GM19193 (cell line): ENCODE data around the gene RBM17.

ENCODE experiments used
- POLR2A ChIP-seq: IDR thresholded peaks from 4 replicates; pipeline ENCODE4 v1.6.1; 2011; ENCODE audit not compliant: insufficient read depth, insufficient read length; ENCODE audit errors: extremely low read depth

The RBM17 gene

DNA sequence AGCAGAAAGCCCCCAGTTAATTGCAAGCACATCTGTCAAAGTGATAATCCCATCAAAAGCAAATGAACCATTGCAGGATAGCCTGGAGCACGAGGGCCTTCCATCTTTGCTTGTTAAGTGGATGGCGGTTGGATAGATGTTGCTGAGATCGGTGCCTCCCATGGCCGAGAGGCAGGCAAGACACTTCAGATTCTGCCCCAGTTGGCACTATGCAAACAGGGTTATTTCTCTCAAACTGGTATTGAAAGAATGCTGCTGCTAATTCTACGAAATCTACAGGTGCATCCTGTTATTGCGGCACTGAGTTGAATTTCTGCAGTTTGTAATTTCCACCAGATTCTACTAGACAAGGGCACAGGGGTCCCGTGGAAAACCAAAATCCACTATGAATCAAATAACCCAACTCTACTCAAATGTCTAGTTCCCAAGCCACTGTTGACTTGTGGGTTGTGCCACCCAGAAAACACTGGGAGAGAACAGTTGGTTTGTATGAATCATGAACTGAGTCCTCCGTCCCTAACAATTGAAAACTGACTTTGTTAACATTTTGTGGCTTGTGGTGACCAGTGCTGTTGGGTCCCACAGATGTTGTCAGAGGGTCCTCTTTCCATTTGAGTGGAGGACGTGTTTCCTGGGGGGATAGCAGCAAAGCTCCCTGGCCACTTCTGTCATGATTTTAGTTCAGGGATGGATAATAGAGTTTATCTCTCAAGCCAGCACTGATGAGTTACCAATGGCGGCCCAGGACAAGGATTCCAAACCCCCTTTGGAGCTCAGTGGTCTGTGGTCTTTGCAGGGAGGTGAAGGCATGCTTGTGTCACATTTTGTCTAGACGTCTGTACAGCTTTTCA lies 19.5 kb upstream of the RBM17 start:
- TF ChIP-seq POLR2A: no peak

DNA sequence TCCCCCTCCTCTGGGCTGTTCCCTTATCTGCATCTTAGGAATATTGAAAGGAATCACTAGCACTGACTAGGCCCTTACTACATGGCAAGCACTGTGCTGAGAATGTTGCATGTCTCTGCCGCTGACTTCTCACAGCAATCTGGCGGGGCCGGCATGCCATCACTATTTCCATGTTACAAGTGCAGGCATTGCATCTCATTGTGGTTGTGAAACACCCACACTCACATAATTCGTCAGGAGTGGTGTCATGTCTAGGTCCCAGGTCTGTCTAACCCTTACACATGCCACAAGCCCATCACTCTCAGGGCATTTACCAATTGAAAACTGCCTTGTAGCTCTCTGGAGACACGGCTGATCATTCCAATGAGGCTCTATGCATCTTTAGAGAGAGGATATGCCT lies 18.2 kb upstream of the RBM17 start:
- TF ChIP-seq POLR2A: no peak

DNA sequence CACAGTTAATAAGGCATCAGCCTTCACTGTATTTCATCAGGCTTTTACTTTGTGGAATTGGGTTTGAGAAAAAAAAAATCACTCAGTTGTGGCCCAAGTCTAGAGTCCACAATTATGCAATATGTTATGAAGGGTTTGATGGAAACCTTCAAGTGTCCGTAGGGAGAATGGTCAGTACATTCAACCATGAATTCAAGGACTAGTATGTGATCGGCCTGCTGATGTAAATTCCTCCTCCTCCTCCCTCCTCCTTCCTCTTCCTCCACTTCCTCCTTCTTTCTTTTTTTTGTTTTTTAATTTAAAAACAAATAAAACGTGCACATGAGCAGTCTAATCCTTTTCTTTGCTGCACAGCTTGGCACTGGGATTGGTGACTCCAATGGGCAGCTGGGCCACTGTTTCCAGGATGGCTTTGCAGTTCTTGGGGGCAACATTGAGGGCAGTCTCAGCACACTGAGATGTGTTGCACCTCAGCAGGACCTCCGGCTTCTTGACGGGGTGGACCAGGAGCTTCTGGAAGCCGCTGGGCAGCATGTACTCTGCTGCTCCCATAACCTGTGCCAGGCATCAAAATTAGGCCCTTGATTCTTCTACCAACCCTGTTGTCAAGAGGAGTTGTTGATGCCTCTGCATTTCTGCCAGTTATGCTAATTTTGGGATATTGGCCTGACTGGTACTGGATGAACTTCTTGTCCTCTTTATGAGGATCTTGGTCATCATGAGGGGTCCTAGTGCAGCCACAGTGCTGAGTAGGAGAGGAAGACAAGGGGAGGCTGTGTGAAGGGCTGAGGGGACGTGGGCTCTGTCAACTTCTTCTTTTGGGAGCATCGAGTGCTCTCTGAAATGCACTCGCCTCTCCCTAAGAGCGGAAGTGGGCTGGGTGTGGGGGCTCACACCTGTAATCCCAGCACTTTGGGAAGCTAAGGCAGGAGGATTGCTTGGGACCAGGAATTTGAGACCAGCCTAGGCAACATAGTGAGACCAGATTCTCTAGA lies 17.4 kb upstream of the RBM17 start:
- TF ChIP-seq POLR2A: no peak

DNA sequence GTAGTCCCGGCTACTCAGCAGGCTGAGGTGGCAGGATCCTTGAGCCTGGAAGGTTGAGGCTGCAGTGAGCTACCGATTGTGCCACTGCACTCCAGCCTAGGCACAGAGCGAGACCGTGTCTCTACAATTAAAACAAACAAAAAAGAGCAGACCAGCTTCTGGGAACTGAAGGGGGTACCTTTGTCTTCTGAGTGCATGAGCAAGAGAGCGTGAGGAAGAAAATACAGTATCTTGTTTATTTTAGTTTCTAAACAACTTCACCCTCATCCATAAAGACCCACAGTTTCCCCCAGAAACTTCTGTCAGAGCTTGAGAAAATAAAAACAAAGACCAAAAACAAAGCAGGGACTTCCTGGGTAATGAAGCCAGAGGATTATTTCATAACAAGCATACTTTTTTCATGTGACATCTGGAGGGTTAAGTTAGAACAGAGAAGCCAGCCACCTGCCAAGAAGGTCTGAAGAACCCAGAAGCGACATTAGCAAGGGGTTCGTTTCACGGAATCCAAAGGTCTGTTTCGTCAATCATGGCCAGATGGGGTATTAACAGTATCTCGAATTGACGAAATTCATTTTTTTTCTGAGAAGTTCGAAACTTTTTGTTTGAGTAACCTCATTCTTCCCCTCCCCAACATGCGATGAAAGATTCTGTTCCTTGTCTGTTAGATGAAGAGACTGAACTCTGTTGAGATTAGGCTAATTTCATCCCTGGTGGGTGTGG lies 16.5 kb upstream of the RBM17 start:
- TF ChIP-seq POLR2A: no peak

DNA sequence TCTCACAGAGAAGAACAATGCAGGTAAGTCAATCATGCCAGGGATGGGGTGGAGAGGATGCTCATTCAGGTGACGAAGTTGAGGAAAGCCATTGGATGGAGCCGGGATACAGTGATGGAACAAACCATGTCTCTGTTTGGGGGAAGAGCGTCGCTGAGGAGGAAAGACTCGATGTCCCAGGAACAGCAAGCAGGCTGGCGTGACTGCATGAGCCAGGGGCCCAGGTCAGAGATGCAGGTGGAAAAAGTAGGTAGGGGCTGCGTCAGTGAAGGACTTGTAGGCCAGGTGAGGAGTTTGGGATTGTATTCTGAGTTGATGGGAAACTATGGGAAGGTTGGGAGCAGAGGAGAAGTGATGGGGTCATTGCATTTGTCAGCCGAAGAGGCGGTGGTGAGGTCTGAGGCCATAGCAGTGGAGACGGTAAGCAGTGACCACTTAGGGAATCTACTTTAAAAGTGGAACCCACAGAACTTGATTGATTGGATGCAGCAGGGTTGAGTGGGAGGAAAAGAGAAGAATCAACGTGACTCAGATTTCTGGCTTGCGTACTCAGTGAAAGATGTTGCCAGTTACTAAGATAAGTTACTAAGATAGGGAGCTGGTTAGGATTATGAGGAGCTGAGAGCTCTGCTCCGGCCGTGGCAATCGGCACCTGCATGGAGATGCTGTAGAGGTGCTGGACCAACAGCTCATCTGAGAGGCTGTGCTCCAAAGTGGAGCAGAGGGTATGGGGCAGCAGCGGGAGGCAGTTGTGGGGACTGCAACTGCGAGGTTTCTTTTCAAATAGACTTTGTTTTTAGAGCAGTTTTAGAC lies 14.1 kb upstream of the RBM17 start:
- TF ChIP-seq POLR2A: no peak

DNA sequence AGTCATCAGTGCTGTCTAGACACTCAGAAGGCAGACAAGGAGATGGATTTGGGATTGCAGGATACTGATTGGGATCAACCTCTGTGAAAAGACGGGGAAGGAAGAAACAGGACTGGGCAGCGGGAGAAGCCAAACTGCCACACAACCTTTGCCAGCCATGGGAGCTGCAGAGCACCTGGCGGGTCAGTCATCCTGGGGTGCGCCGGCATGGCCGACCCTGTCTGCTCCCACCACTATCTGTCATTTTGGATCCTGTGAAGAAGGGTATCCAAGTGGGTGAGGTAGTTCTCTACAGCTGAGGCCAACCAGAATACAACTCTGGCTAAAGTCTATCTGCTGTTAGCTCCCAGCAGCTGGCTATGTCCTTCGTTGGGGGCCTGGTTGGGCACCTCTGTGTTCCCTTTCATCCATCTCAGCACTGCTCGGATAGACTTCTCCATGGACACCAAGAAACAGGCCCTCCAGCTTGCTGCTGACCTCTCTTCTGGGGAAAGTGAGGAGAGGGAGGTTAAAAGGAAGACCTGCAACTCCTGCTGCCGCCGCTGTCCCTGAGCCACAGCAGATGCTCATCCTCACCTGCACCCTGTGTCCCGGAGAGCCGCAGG lies 11.7 kb upstream of the RBM17 start:
- TF ChIP-seq POLR2A: no peak

DNA sequence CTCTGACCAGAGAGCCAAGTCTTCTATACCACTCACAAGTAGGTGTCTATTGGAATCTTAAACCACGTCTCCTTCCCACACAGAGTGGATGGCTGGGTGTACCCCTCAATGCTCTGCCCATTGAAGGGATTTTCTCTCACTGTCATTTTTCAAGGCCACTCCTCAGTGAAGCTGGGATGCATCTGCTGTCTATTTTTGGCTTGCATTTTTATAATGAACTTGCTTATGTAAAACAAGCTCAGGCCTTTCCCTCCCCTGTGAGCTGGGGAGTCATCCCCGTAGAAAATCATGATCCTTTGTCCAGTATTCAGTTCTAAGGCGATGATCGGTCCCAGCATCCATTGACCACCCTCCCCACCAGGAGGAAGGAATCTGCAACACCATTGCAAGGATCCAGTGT lies 9.8 kb upstream of the RBM17 start:
- TF ChIP-seq POLR2A: no peak

DNA sequence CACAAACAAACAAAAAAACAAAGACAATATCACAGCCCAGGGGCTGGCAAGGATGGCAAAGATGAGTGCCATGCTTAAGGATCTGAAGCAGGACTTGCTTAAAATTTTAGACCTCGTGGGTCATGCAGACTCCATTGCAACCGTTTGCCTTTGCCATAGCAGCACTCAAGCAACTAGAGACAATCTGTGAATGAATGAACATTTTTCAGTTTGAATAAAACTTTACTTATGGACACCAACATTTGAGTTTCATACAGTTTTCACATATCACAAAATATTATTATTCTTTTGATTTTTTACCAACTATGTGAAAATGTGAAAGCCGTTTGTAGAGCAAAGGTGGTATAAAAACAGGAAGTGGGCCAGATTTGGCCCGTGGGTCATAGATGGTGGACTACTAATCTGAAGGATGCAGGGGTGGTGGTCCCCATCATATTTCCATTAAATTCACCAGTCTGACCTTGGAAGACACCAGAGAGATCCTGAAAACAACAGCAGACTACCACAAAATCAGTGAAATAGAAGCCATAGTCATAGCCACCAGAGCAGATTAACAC lies 8.3 kb upstream of the RBM17 start:
- TF ChIP-seq POLR2A: no peak

DNA sequence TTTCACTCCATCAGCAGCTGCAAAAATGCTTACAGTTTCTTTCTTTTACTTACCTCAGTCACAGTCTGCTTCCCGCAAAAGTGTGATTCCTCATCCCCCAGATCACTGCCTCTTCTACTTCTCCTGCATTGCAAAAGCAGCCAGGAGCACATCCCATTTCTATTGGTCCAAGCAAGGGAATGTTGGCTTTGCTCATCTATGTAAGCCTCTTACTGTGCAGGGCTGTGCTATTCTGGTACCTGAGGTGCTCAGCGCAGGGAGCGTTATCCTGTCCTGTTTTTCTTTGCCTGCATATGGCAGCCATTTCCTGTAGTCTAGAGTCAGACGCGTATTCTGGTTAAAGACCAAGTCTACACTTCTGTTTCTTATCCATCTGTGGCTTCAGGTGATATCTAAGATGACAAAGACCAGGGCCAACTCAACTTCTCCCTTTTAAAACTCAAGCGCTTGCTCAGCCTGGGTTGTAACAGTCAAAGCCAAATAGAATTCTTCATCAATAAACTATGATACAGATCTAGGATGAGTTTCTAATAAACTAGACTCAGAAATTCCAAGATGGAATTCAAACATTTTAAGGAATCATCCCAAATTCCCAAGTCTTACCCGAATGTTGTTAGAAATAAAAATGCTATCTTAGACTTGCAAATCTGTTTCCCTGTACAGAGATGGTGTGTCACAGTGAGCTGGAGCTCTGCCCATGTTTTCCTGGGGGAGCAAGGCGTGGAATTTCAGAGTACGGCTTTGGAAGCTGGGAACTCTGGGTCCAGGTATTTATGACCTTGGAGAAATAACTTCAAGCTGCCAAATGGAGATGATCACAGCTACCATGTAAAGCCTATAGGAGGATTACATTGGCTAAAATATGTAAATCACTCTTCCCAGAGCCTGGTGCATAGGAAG lies 6.1 kb upstream of the RBM17 start:
- no peak for TF ChIP-seq POLR2A

DNA sequence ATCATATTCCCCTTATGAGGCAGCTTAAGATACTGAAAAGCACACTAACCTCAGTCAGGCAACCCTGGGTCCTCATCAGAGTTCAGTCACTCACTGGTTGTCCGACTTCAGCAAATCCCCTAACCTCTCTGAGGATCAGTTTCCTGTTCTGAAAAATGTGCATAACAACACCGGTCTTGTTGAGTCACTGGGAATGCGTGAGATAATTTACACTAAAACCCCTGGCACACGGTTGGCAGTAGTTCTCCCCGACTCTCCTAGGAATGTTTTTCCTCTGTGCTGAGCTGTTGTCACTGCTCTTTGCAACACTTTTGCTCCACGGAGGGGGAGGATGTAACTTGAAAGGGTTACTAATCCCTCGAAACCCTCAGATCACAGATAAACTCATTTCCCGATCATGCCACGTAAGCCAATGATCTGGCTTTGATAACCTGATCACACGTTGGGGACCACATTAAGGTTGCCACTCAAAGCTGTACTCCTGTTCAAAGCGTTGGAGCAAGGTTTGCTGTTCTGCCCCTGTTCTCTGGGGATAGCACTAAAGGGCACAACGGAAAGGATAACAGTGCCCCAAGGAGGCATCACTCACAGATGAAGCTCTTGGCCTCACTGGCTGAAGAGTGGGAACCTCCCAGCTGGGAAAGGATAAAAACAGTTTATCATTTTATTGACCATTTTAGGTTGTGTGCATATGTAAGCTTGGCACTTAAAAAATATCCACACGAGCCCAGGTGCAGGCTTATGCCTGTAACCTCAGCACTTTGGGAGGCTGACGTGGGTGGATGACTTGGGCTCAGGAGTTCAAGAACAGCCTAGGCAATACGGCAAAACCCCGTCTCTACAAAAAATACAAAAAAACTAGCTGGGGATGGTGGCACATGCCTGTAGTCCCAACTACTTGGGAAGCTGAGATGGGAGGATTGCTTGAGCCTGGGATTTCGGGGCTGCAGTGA lies 5.0 kb upstream of the RBM17 start:
- TF ChIP-seq POLR2A: no peak

DNA sequence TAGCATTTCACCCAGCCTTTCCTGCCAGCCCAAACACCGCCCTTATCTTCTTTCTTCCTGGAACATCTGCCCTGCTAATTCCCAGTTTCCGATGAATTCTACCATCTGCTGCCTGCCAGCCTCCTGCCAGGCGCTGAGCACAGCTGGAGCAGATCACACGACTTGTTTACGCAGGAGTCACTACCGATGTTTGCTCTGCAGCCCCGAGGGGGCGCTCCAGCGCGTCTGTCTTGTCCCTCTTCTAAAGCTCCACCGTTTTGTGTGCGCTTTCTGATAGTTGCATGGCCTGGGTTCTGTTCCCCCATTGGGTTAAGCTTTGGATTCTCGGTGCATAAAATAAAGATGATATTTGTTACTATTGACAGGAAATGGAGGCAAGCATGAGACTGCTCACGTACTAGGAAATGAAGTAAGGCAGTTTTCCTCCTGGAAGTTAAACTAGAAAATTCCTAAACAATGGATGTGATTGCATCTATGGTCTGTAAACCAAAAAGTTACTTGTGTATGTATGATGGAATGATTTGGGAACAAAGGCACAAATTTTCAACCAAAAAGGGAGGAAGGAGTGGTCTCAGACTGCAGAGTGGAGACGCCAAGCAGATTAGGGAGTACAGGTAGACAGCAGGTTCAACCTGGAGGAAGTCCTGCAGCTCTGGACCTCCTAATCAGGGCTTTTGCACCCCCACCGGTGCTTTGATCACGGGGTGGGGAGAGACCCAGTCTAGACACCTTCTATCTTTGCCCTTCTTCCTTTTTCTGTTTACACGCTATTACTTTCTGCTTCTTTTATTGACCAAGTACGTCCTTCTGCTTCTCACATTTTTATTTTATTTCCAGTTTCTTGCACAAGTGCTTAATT lies 2.2 kb upstream of the RBM17 start:
- TF ChIP-seq POLR2A: no peak
